Cardiac muscle cell (in vitro differentiated cells and primary cell): ENCODE measurements around the gene BAD. TPM values are rescaled to one million over a fixed set of nuclear protein-coding genes. Genes with fewer than 3 reads are reported as not detected.

Experiments
- DNase-seq, 2 donors: peaks; one replicate each; pipeline versions ENCODE4 v3.0.0 to v3.0.0-alpha.2; 2010 to 2017; ENCODE audit warnings: low read depth in 1 of 2, low spot score in 1 of 2
- H3K27ac ChIP-seq: fragments of 200-600 bp; sonication (generic); 2 replicates; pipeline ENCODE4 v1.5.1; 2016
- H3K27me3 ChIP-seq: fragments of 200-600 bp; sonication (generic); 2 replicates; pipeline ENCODE4 v1.6.0; 2016; ENCODE audit warnings: control low read depth
- H3K36me3 ChIP-seq: fragments of 200-600 bp; sonication (generic); 2 replicates; pipeline ENCODE4 v1.5.1; 2016; ENCODE audit warnings: control low read depth
- H3K4me1 ChIP-seq: fragments of 200-600 bp; sonication (generic); 2 replicates; pipeline ENCODE4 v1.8.1; 2017; ENCODE audit warnings: low read depth, mild to moderate bottlenecking, mixed run types
- H3K4me3 ChIP-seq: fragments of 200-600 bp; sonication (generic); 2 replicates; pipeline ENCODE4 v1.5.1; 2016; ENCODE audit warnings: mild to moderate bottlenecking
- H3K9me3 ChIP-seq: fragments of 200-600 bp; sonication (generic); 2 replicates; pipeline ENCODE4 v1.5.1; 2017; ENCODE audit warnings: low read depth, mild to moderate bottlenecking, control low read depth
- polyA plus RNA-seq: library from polyadenylated mRNA; unstranded; fragments of >200 nt; fragmentation: Nextera tagmentation; extraction: Ambion mirVana; gene quantifications from 2 replicates; pipeline ENCODE4 v1.2.1, GENCODE V29; 2016
- total RNA-seq: library from RNA; depleted of rRNA; stranded (reverse); fragments of >200 nt; gene quantifications from 2 replicates; pipeline ENCODE4 v1.2.3, GENCODE V29; 2016
- TF ChIP-seq, protein P1 (sequence below): IDR thresholded peaks from 2 replicates; pipeline ENCODE4 v1.5.1; 2012; ENCODE audit warnings: low read depth, mild to moderate bottlenecking, low read length

BAD gene
- total and polyA plus RNA-seq, 2 experiments from 2014 or later = 155 to 195 TPM

DNA sequence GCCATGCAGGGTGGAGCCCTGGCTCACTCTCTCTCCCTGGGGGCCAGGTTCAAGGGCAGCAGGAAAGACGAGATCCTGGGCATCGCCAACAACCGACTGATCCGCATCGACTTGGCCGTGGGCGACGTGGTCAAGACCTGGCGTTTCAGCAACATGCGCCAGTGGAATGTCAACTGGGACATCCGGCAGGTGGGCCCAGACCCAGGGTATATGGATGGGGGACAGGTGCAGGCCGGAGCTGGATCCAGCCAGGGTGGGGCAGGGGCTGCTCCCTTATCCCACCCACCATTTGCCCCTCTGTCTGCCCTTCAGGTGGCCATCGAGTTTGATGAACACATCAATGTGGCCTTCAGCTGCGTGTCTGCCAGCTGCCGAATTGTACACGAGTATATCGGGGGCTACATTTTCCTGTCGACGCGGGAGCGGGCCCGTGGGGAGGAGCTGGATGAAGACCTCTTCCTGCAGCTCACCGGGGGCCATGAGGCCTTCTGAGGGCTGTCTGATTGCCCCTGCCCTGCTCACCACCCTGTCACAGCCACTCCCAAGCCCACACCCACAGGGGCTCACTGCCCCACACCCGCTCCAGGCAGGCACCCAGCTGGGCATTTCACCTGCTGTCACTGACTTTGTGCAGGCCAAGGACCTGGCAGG, 61.3 kb downstream of the BAD start:
- Histone ChIP-seq H3K4me1 (peaks cover 14% of the 10 kb centered on the region), H3K9me3 (no peaks in the 10 kb centered on the region), H3K36me3 (peaks cover 4% of the 10 kb centered on the region), H3K4me3 (no peak overlapping the region), H3K27ac (peak overlapping the region; percentile 23), H3K27me3 (no peaks in the 10 kb centered on the region)
- DNase-seq = no peak
- TF ChIP-seq, protein P1, sequence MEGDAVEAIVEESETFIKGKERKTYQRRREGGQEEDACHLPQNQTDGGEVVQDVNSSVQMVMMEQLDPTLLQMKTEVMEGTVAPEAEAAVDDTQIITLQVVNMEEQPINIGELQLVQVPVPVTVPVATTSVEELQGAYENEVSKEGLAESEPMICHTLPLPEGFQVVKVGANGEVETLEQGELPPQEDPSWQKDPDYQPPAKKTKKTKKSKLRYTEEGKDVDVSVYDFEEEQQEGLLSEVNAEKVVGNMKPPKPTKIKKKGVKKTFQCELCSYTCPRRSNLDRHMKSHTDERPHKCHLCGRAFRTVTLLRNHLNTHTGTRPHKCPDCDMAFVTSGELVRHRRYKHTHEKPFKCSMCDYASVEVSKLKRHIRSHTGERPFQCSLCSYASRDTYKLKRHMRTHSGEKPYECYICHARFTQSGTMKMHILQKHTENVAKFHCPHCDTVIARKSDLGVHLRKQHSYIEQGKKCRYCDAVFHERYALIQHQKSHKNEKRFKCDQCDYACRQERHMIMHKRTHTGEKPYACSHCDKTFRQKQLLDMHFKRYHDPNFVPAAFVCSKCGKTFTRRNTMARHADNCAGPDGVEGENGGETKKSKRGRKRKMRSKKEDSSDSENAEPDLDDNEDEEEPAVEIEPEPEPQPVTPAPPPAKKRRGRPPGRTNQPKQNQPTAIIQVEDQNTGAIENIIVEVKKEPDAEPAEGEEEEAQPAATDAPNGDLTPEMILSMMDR = no peak

DNA sequence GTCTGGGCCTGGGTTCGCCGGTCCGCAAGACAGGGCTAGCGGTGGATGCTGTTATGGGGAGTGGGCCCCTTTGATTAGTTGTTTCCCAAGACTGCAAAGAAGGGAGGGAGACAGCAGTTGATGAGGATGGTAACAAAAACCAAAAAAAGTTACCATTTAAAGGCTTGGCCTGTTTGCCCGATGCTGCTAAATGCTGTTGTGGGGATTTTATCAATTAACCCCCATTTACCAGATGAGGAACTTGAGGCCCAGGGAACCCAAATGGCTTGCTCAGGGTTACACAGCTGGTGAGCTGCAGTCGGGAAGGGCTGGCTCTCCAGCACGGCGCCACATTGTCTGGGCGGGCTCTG, 61.8 kb downstream of the BAD start:
- TF ChIP-seq, protein P1 = no peak
- DNase-seq = no peak
- H3K4me3 ChIP-seq = no peak overlapping the region

DNA sequence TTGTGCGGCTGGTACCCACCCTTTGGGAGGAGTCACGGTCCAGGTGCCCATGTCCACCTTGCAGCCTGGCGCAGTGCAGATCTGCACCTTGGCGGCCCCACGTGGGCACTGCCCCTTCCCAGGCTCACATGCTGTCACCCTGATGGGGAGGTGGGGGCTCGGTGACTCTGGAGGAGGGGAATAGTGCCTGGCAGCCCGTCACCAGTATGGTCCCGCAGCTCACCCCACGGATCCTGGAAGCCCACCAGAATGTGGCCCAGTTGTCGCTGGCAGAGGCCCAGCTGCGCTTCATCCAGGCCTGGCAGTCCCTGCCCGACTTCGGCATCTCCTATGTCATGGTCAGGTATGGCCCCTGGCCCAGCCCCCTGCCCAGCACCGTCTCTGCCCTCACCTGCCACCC, 63.7 kb downstream of the BAD start:
- H3K27ac ChIP-seq = no peak overlapping the region
- no peaks in the 10 kb centered on the region for H3K27me3 ChIP-seq
- peaks cover 9% of the 10 kb centered on the region for H3K4me1 ChIP-seq
- no peaks in the 10 kb centered on the region for H3K9me3 ChIP-seq
- TF ChIP-seq, protein P1 = no peak
- no peak for DNase-seq
- H3K4me3 ChIP-seq = no peak overlapping the region
- H3K36me3 ChIP-seq = peaks cover 4% of the 10 kb centered on the region

More for the DNA sequence above, 61.8 kb downstream of the BAD start:
- Histone ChIP-seq H3K27me3 (no peaks in the 10 kb centered on the region), H3K9me3 (no peaks in the 10 kb centered on the region), H3K36me3 (peaks cover 4% of the 10 kb centered on the region), H3K27ac (peak overlapping the region; percentile 14), H3K4me1 (peaks cover 14% of the 10 kb centered on the region)

DNA sequence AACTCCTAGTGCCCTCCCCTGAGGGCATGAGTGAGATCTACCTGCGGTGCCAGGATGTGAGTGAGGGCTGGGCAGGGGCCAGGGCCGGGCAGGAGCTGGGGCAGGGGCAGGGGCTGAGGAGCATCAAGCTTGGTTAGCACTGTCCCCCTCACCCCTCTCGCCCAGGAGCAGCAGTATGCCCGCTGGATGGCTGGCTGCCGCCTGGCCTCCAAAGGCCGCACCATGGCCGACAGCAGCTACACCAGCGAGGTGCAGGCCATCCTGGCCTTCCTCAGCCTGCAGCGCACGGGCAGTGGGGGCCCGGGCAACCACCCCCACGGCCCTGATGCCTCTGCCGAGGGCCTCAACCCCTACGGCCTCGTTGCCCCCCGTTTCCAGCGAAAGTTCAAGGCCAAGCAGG, 64.2 kb downstream of the BAD start:
- TF ChIP-seq, protein P1 = no peak
- Histone ChIP-seq H3K27ac (no peak overlapping the region), H3K36me3 (peaks cover 4% of the 10 kb centered on the region), H3K27me3 (no peaks in the 10 kb centered on the region), H3K9me3 (no peaks in the 10 kb centered on the region), H3K4me3 (no peak overlapping the region), H3K4me1 (peaks cover 6% of the 10 kb centered on the region)
- no peak for DNase-seq

Other genes with a start within 250 kb of the BAD start
- 0.53 and 0.69 TPM in 2 replicates for gene FLRT1, start 248.7 kb downstream of the BAD start, total RNA-seq
- 0.92 and 2.9 TPM in 2 replicates for gene FLRT1, start 248.7 kb downstream of the BAD start, polyA plus RNA-seq
- 116 and 156 TPM in 2 replicates for gene MACROD1, start 118.6 kb downstream of the BAD start, total RNA-seq
- 134 and 198 TPM in 2 replicates for gene MACROD1, start 118.6 kb downstream of the BAD start, polyA plus RNA-seq
- gene STIP1, start 98.5 kb downstream of the BAD start, total RNA-seq = 231 and 244 TPM in 2 replicates
- gene STIP1, start 98.5 kb downstream of the BAD start, polyA plus RNA-seq = 229 and 240 TPM in 2 replicates
- gene FERMT3, start 77.9 kb downstream of the BAD start, total RNA-seq = 0.11 and 1.8 TPM in 2 replicates
- gene FERMT3, start 77.9 kb downstream of the BAD start, polyA plus RNA-seq = 1.1 and 2.1 TPM in 2 replicates
- 117 and 131 TPM in 2 replicates for gene TRPT1, start 58.5 kb downstream of the BAD start, total RNA-seq
- gene TRPT1, start 58.5 kb downstream of the BAD start, polyA plus RNA-seq = 137 and 161 TPM in 2 replicates
- gene NUDT22, start 58.4 kb downstream of the BAD start, total RNA-seq = 76.0 and 98.8 TPM in 2 replicates
- 88.3 and 90.6 TPM in 2 replicates for gene NUDT22, start 58.4 kb downstream of the BAD start, polyA plus RNA-seq
- gene DNAJC4, start 54.1 kb downstream of the BAD start, total RNA-seq = 75.5 and 79.9 TPM in 2 replicates
- 126 and 132 TPM in 2 replicates for gene DNAJC4, start 54.1 kb downstream of the BAD start, polyA plus RNA-seq
- 162 and 206 TPM in 2 replicates for gene VEGFB, start 50.1 kb downstream of the BAD start, total RNA-seq
- 178 and 199 TPM in 2 replicates for gene VEGFB, start 50.1 kb downstream of the BAD start, polyA plus RNA-seq
- gene FKBP2, start 43.6 kb downstream of the BAD start, total RNA-seq = 102 and 177 TPM in 2 replicates
- 191 and 321 TPM in 2 replicates for gene FKBP2, start 43.6 kb downstream of the BAD start, polyA plus RNA-seq
- gene PPP1R14B, start 37.7 kb downstream of the BAD start, total RNA-seq = 220 and 240 TPM in 2 replicates
- 238 and 288 TPM in 2 replicates for gene PPP1R14B, start 37.7 kb downstream of the BAD start, polyA plus RNA-seq
- 20.3 and 24.7 TPM in 2 replicates for gene PLCB3, start 33.1 kb downstream of the BAD start, total RNA-seq
- gene PLCB3, start 33.1 kb downstream of the BAD start, polyA plus RNA-seq = 10.6 and 11.0 TPM in 2 replicates
- 37.7 and 41.4 TPM in 2 replicates for gene GPR137, start 1.2 kb upstream of the BAD start, total RNA-seq
- 67.8 and 82.6 TPM in 2 replicates for gene GPR137, start 1.2 kb upstream of the BAD start, polyA plus RNA-seq
- not detected in 2 replicates for gene KCNK4, start 6.6 kb upstream of the BAD start, total RNA-seq
- gene KCNK4, start 6.6 kb upstream of the BAD start, polyA plus RNA-seq = not detected in 2 replicates
- gene CATSPERZ, start 15.7 kb upstream of the BAD start, total RNA-seq = not detected in 2 replicates
- 0.54 and 0.56 TPM in 2 replicates for gene CATSPERZ, start 15.7 kb upstream of the BAD start, polyA plus RNA-seq
- gene ESRRA, start 20.9 kb upstream of the BAD start, total RNA-seq = 77.0 and 94.0 TPM in 2 replicates
- 48.8 and 49.3 TPM in 2 replicates for gene ESRRA, start 20.9 kb upstream of the BAD start, polyA plus RNA-seq
- 298 and 438 TPM in 2 replicates for gene TRMT112, start 32.9 kb upstream of the BAD start, total RNA-seq
- gene TRMT112, start 32.9 kb upstream of the BAD start, polyA plus RNA-seq = 331 and 375 TPM in 2 replicates
- 500 and 570 TPM in 2 replicates for gene PRDX5, start 33.5 kb upstream of the BAD start, total RNA-seq
- 646 and 784 TPM in 2 replicates for gene PRDX5, start 33.5 kb upstream of the BAD start, polyA plus RNA-seq
- 5.9 and 8.4 TPM in 2 replicates for gene CCDC88B, start 55.5 kb upstream of the BAD start, total RNA-seq
- gene CCDC88B, start 55.5 kb upstream of the BAD start, polyA plus RNA-seq = 8.6 and 9.5 TPM in 2 replicates
- gene RPS6KA4, start 74.5 kb upstream of the BAD start, total RNA-seq = 28.2 and 30.4 TPM in 2 replicates
- gene RPS6KA4, start 74.5 kb upstream of the BAD start, polyA plus RNA-seq = 19.7 and 22.3 TPM in 2 replicates